NT2/D1 (cell line): ENCODE data around the gene RTCA.
"Not testable (repeated sequence)": the region's sequence is repeated elsewhere in the genome, so short reads cannot be mapped to it uniquely, and the experiment has no call there.

ENCODE experiments used
- DNase-seq: peaks from one replicate; pipeline ENCODE4 v3.0.0-alpha.2; 2011; ENCODE audit warnings: low read depth, low spot score
- H3K27me3 ChIP-seq: 2 replicates; pipeline ENCODE4 v1.6.0; 2011; ENCODE audit warnings: mild to moderate bottlenecking; ENCODE audit not compliant: insufficient read length, insufficient read depth
- H3K36me3 ChIP-seq: 2 replicates; pipeline ENCODE4 v1.6.1; 2011; ENCODE audit warnings: mild to moderate bottlenecking, low read length, mixed read lengths; ENCODE audit not compliant: insufficient read depth, insufficient read length
- H3K4me1 ChIP-seq: 2 replicates; pipeline ENCODE4 v1.5.1; 2011; ENCODE audit not compliant: insufficient read depth, insufficient read length
- H3K4me3 ChIP-seq: 2 replicates; pipeline ENCODE4 v1.5.1; 2011; ENCODE audit warnings: low read depth; ENCODE audit not compliant: insufficient read length
- H3K9ac ChIP-seq: 2 replicates; pipeline ENCODE4 v1.6.0; 2011; ENCODE audit warnings: low read depth; ENCODE audit not compliant: insufficient read length
- H3K9me3 ChIP-seq: 2 replicates; pipeline ENCODE4 v1.5.1; 2011; ENCODE audit warnings: mild to moderate bottlenecking, low read length; ENCODE audit not compliant: insufficient read depth
- SUZ12 ChIP-seq: IDR thresholded peaks from 2 replicates; pipeline ENCODE4 v1.6.1; 2011; ENCODE audit not compliant: insufficient read length, insufficient read depth; ENCODE audit errors: extremely low read depth
- YY1 ChIP-seq: IDR thresholded peaks from 2 replicates; pipeline ENCODE4 v1.6.1; 2011; ENCODE audit not compliant: insufficient read length, insufficient read depth
- ZNF274 ChIP-seq: IDR thresholded peaks from 2 replicates; pipeline ENCODE4 v1.6.1; 2011; ENCODE audit warnings: mild to moderate bottlenecking, low read depth, low read length

RTCA gene

DNA sequence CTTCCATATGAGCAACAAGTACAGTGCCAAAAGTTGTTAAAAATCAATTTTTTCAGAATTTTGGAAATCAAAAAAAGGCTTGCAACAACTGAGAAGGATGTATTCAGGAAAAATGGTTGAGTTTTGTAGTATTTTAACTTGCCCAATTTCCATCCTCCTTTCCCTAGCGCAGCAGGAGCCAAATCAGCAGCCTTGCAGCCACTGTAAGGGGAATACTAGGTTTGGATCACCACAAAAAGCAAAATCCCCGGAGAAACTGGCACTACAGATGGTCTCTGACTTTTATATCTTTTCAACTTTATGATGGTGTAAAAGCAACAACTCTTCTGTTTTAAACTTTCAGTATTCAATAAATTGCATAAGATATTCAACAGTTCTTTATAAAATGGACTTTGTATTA, 34.3 kb upstream of the RTCA start:
- TF ChIP-seq SUZ12 (no peak), YY1 (no peak), ZNF274 (no peak)
- Histone ChIP-seq H3K36me3 (peaks cover 65% of the 10 kb centered on the region), H3K4me3 (no peak overlapping the region), H3K9me3 (no peaks in the 10 kb centered on the region), H3K9ac (no peak overlapping the region), H3K4me1 (no peaks in the 10 kb centered on the region), H3K27me3 (no peaks in the 10 kb centered on the region)
- DNase-seq = no peak

DNA sequence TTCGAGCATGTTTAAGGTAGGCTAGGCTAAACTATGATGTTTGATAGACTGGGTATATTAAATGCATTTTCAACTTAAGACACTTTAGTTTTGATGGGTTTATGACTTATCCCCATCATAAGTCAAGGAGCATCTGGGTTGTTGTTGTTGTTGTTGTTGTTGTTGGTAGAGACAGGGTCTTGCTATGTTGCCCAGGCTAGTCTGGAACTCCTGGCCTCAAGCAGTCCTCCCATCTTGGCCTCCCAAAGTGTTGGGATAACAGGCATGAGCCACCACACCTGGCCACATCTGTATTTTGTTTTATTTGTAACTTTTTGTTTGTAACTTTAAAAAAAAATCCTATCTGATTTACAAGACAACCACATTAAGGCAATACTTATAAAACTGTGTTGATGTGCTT, 33.9 kb upstream of the RTCA start:
- Histone ChIP-seq H3K9ac (no peak overlapping the region), H3K27me3 (no peaks in the 10 kb centered on the region), H3K4me1 (no peaks in the 10 kb centered on the region), H3K9me3 (no peaks in the 10 kb centered on the region), H3K36me3 (peaks cover 69% of the 10 kb centered on the region), H3K4me3 (no peak overlapping the region)
- DNase-seq = no peak
- TF ChIP-seq YY1 = no peak
- no peak for TF ChIP-seq ZNF274
- TF ChIP-seq SUZ12 = no peak

DNA sequence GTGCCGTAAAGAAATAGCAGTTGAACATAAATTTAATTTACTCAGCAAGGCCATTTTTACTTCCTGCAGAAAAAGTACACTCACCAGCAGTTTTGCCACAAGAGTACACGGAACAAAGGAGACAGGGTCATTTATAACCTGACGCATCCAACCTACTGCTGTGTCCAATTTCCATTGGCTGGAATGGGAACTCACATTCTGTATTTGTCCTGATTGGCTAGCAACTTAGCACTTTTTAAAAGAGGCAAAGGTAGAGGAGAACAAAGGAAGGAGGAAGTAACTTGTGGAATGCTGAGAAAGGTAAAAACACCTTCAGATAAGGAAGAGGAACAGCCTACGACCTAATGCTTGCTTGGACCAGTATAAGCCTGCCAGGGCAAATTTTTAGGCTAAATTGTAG, 32.5 kb upstream of the RTCA start:
- H3K36me3 ChIP-seq = peaks cover 77% of the 10 kb centered on the region
- H3K4me1 ChIP-seq, DNase-seq, H3K9me3 ChIP-seq, H3K4me3 ChIP-seq, H3K27me3 ChIP-seq, H3K9ac ChIP-seq: not testable (repeated sequence)

DNA sequence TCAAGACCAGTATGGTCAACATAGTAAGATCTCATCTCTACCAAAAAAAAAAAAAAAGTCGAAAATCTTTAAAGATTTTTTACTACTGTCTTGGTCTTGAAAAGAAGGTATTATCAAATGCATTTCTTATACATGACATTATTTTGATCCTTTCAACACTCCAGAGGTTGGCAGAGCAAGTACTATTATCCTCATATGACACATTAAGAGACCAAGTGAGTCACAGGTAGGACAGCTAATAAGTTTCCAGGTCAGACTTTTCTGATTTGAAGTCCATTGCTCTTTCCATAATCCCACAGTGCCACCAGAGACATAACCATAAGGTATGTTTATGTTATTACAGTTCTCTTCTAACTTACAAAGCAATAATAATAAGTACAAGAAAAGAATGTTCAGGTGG, 31.6 kb upstream of the RTCA start:
- peaks cover 78% of the 10 kb centered on the region for H3K36me3 ChIP-seq
- H3K9ac ChIP-seq = no peak overlapping the region
- DNase-seq = no peak
- H3K4me1 ChIP-seq = no peaks in the 10 kb centered on the region
- TF ChIP-seq YY1 = no peak
- TF ChIP-seq SUZ12 = no peak
- TF ChIP-seq ZNF274 = no peak
- no peaks in the 10 kb centered on the region for H3K27me3 ChIP-seq
- H3K9me3 ChIP-seq = no peaks in the 10 kb centered on the region
- no peak overlapping the region for H3K4me3 ChIP-seq

DNA sequence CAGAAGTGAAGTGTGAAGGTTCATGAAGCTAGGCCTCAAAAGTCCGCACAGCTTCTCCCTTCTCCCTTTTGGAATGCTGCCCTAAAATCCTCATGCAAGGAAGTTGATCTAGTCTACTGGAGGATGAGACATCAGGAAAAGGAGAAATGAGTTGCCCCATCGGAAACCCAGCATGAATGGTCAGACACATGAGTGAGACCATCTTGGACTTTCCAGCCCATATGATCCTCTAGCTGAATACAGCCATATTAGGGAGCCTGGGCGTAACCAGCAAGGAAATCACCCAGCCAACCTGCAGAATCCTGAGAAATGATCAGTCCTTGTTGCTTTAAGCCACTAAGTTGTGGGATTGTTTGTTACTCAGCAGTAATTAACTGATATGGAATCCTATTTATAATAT, 28.9 kb upstream of the RTCA start:
- no peak overlapping the region for H3K4me3 ChIP-seq
- H3K36me3 ChIP-seq = peaks cover 71% of the 10 kb centered on the region
- no peaks in the 10 kb centered on the region for H3K9me3 ChIP-seq
- DNase-seq = no peak
- H3K4me1 ChIP-seq = no peaks in the 10 kb centered on the region
- no peaks in the 10 kb centered on the region for H3K27me3 ChIP-seq
- TF ChIP-seq SUZ12 = no peak
- no peak for TF ChIP-seq YY1
- TF ChIP-seq ZNF274 = no peak
- H3K9ac ChIP-seq = no peak overlapping the region

DNA sequence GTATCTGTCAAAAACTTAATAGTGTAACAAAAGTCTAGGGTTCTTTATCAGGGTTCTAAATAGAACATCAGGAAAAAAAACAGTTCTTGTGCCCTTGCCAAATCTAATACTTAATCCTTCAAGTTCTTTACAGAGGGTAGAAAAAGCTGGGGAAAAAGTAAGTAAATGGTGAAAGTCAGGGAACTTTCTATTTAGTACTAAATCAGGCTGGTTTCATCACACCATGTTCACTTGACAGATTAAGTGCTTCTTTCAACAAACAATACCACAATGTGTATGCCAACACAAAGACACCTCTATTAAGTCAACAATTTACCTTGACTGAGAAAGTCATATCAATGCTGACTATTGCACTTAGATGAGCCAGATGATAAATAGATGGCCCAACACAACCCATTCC, 26.1 kb upstream of the RTCA start:
- H3K4me3 ChIP-seq = no peak overlapping the region
- H3K4me1 ChIP-seq = no peaks in the 10 kb centered on the region
- no peak for DNase-seq
- H3K36me3 ChIP-seq = peaks cover 60% of the 10 kb centered on the region
- TF ChIP-seq SUZ12 = no peak
- TF ChIP-seq ZNF274 = no peak
- TF ChIP-seq YY1 = no peak
- H3K9me3 ChIP-seq = no peaks in the 10 kb centered on the region
- no peak overlapping the region for H3K9ac ChIP-seq
- no peaks in the 10 kb centered on the region for H3K27me3 ChIP-seq

DNA sequence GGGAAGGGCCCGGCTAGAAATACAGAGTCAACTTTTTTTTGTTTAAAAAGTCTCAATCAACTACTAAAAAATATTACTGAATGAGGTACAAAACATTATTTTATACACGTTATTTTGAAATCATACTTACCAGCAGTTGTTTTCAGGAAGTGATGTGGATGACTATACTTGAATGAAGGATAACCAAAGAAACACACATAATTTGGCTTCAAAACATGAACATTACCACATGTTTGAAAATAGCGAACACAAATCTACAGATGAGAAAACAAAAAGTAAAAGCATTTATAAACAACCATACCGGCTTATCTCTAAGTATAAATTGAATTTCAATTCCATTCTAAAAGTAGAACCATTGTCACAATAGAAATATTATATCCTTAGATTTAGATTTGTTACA, 25.4 kb upstream of the RTCA start:
- H3K4me1 ChIP-seq = no peaks in the 10 kb centered on the region
- no peak overlapping the region for H3K9ac ChIP-seq
- no peak overlapping the region for H3K4me3 ChIP-seq
- no peaks in the 10 kb centered on the region for H3K27me3 ChIP-seq
- DNase-seq = no peak
- no peak for TF ChIP-seq YY1
- no peak for TF ChIP-seq SUZ12
- TF ChIP-seq ZNF274 = no peak
- H3K36me3 ChIP-seq = peaks cover 53% of the 10 kb centered on the region
- H3K9me3 ChIP-seq = no peaks in the 10 kb centered on the region

DNA sequence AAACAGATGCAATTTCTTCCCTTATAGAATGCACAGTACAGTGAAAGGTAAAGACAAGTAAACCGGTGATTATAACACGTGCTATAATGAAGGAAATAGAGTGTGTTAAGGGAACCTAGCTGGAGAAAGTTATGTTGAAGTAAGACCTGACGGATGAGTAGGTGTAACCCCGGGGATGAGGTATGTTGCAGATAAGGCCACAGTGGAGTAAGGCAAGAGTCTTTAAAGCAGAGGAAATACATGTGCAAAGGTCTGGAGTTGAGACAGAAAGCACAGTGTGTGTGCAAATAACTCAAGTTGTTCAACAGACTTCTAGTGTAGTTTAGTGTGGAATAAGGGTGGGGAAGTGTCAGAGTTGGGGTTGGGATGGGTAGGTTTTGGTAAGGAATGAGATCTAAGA, 19.3 kb upstream of the RTCA start:
- TF ChIP-seq SUZ12 (no peak), ZNF274 (no peak), YY1 (no peak)
- no peak for DNase-seq
- Histone ChIP-seq H3K36me3 (peaks cover 19% of the 10 kb centered on the region), H3K4me3 (no peak overlapping the region), H3K9me3 (no peaks in the 10 kb centered on the region), H3K9ac (no peak overlapping the region), H3K4me1 (no peaks in the 10 kb centered on the region), H3K27me3 (no peaks in the 10 kb centered on the region)
